Subcutaneous adipose tissue (tissue), 4 donors: ENCODE measurements around the gene MRPL48. TPM values are rescaled to one million over a fixed set of nuclear protein-coding genes. Genes with fewer than 3 reads are reported as not detected.

Source experiments
- total RNA-seq, 4 donors: library from RNA; depleted of rRNA; stranded (reverse); fragments of >200 nt; gene quantifications; one replicate each; pipeline ENCODE4 v1.1.0, GENCODE V29; 2016
- TF ChIP-seq, protein P1 (sequence below): fragments of 450-650 bp; IDR thresholded peaks from one replicate; pipeline ENCODE4 v1.5.1; 2016; ENCODE audit warnings: low read depth, mild to moderate bottlenecking, control low read depth, antibody characterized with exemption, moderate library complexity

The MRPL48 gene
- total RNA-seq, 4 donors from 2014 or later: 8.2 to 12.4 (median 10.6) TPM

DNA sequence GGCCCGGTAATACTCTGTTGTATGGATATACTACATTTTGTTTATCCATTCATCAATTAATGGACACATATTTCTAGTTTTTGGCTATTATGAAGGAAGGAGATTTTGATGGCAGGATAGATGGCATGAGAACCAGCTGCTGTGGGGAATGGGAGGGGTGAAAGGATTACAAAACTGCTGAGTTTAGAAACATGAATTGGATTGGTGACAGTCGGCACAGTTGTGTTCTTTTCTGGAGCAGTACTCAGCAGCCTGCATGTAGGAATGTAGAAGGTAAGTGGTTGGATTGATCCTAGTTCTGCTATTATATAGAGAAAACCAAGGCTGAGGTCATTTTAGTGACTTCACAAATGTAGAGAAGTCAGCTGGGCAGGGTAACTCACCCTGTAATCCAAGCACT, 96.2 kb downstream of the MRPL48 start:
- TF ChIP-seq, protein P1, sequence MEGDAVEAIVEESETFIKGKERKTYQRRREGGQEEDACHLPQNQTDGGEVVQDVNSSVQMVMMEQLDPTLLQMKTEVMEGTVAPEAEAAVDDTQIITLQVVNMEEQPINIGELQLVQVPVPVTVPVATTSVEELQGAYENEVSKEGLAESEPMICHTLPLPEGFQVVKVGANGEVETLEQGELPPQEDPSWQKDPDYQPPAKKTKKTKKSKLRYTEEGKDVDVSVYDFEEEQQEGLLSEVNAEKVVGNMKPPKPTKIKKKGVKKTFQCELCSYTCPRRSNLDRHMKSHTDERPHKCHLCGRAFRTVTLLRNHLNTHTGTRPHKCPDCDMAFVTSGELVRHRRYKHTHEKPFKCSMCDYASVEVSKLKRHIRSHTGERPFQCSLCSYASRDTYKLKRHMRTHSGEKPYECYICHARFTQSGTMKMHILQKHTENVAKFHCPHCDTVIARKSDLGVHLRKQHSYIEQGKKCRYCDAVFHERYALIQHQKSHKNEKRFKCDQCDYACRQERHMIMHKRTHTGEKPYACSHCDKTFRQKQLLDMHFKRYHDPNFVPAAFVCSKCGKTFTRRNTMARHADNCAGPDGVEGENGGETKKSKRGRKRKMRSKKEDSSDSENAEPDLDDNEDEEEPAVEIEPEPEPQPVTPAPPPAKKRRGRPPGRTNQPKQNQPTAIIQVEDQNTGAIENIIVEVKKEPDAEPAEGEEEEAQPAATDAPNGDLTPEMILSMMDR: no peak

DNA sequence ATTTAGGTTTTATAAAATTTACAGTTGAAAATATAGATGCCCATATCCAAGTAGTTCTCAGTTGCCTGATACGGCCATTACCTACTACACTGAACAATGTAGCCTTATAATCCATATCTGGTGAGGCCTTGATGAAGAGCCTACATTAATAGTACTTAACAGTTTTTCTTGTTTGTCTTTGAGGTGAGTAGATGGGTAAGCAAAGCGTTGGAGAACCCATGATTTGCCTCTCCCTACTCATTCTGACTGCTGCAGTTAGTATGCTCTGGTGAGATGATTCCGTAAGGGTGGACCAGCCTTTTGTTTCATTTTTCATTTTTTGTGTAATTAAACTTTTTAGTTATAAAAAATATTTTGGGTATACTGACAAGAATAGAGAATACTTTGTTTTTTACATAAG, 100.6 kb downstream of the MRPL48 start:
- TF ChIP-seq, protein P1: no peak

DNA sequence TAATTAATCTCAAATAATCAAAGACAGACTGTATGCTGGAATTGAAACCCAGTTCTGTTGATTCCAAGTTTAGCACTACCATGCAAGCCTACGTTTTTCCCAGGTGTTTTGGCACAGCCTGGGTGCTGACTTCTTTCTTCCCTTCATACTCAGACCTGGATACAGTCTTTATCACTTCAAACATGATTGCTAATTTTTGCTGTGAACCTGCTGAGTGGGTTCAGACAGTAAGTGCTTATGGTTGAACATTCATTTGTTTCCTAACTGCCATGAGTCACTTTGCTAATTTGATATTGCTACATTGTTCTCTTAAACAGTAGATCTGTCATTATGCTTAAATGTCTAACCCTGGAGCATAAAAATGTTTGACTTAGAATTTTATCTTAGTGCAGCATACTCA, 101.3 kb downstream of the MRPL48 start:
- TF ChIP-seq, protein P1: no peak

DNA sequence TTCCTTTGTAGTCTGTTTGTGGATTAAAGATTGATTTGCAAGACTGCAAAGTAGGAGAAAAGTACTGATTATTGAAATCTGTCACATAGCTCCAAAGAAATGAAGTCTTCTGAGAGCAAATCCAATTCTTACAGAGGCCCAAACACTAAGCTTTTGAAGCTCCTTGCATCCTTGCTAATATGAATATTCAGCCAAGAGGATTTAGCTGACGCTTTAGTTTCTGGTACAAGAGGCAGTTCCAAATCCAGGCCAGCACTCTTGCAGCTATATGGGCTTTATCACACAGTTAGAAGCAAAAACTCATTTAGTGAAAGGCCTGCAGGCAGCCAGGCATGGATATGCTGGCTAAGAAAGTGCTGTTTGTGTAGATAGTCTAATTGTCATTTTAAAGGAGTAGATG, 101.9 kb downstream of the MRPL48 start:
- TF ChIP-seq, protein P1: no peak

DNA sequence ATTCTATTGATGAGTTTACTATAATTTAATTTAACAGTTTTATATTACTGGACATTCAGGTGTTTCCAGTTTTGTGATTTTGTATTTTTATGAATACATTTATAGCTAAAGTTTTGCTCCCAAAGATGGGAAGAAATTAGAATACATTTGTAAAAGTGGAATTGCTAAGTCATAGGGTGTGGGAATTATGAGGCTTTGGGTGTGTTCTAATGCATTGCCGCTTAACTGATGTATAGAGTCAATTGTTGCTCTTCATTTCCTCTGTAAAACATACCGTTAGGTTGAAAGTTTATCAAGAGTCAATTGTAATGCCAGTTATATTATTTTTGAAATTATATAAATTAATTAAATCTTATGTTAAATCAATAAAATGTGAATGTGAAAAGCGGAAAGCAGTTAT, 105.4 kb downstream of the MRPL48 start:
- TF ChIP-seq, protein P1: no peak

DNA sequence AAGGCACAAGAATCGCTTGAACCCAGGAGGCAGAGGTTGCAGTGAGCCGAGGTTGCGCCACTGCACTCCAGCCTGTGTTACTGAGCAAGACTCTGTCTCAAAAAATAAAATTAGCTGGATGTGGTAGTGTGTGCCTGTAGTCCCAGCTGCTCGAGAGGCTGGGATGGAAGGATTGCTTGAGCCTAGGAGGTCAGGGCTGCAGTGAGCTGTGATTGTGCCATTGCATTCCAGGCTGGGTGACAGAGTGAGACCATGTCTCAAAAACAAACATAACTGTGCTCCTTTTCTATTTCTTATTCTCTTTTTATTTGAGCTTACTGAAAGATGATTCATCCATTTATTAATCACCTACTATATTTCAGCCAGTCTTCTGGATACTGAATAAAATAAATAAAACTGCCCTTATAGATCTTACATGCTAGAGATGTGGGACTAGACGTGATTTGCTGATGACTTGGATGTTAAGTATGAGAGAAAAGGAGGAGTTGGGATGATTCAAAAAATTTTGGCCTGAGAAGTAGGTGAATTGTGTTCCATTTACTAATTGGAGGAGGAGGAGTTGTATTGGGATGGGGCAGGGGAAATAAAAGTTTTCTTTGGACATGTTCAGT, 107.2 kb downstream of the MRPL48 start:
- TF ChIP-seq, protein P1: no peak

DNA sequence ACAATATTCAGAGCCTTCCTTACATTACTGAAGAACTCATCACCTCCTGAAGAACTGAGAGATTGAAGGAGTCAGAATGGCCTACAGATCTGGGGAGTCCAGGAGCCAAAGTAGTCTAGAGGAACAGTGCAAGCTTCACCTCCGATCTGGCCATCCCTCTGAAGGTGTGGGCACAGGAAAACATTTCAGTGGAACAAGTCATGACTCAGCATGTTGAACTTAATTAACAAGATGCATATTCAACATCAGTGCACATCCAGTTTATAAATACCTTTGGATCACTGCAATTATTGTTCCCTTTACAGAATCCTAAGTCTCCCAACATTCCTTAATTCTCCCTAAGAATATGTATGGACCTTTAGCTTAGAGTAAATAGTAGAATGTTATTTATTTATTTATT, 114.6 kb downstream of the MRPL48 start:
- TF ChIP-seq, protein P1: no peak
